HCT116 (cell line): ENCODE measurements around the gene POLN. TPM values are rescaled to one million over a fixed set of nuclear protein-coding genes. Genes with fewer than 3 reads are reported as not detected.

Experiments
- total RNA-seq: library from RNA; stranded (reverse); gene quantifications from one replicate; pipeline ENCODE4 v1.2.1, GENCODE V29; 2021; ENCODE audit not compliant: unreplicated experiment

POLN gene
- total RNA-seq, 1 experiment from 2014 or later: 3.1 TPM

Other genes with a start within 250 kb of the POLN start
- 56.1 TPM for gene NELFA, start 233.1 kb downstream of the POLN start, total RNA-seq
- 9.2 TPM for gene NAT8L, start 182.8 kb downstream of the POLN start, total RNA-seq
- gene HAUS3, start within 50 bp of the POLN start, total RNA-seq: 17.3 TPM
- 22.0 TPM for gene MXD4, start 20.0 kb upstream of the POLN start, total RNA-seq
- 19.2 TPM for gene ZFYVE28, start 176.5 kb upstream of the POLN start, total RNA-seq
- 0.42 TPM for gene CFAP99, start 176.8 kb upstream of the POLN start, total RNA-seq
- gene RNF4, start 227.0 kb upstream of the POLN start, total RNA-seq: 62.3 TPM